Progenitor cell of endocrine pancreas (in vitro differentiated cells): ENCODE data around the gene GSX1. TPM values are rescaled to one million over a fixed set of nuclear protein-coding genes. Genes with fewer than 3 reads are reported as not detected.
A peak's percentile ranks its signal among the peaks of the same experiment; 100 is the strongest.

Experiments
- DNase-seq: peaks from one replicate; pipeline ENCODE4 v3.0.0; 2021; ENCODE audit warnings: low spot score; ENCODE audit not compliant: unreplicated experiment
- H3K27ac Mint-ChIP-seq: 2 replicates; pipeline ENCODE4 v1.8.0; 2021; ENCODE audit warnings: mild to moderate bottlenecking, moderate library complexity, mixed read lengths
- H3K27me3 Mint-ChIP-seq: 2 replicates; pipeline ENCODE4 v1.8.0; 2021; ENCODE audit warnings: mixed read lengths
- H3K36me3 Mint-ChIP-seq: 2 replicates; pipeline ENCODE4 v1.8.0; 2022; ENCODE audit warnings: mixed read lengths; ENCODE audit not compliant: insufficient read depth
- H3K4me1 Mint-ChIP-seq: 2 replicates; pipeline ENCODE4 v1.8.0; 2021; ENCODE audit warnings: low read depth, mixed read lengths
- H3K4me3 Mint-ChIP-seq: 2 replicates; pipeline ENCODE4 v1.8.0; 2021; ENCODE audit warnings: low read depth, mild to moderate bottlenecking, moderate library complexity, mixed read lengths
- H3K9me3 Mint-ChIP-seq: 2 replicates; pipeline ENCODE4 v1.8.0; 2021; ENCODE audit warnings: low read depth, mixed read lengths
- CTCF ChIP-seq: fragments of 200-600 bp; sonication (generic); IDR thresholded peaks from one replicate; pipeline ENCODE4 v1.5.0; 2021; ENCODE audit warnings: antibody characterized with exemption, mild to moderate bottlenecking; ENCODE audit not compliant: unreplicated experiment
- total RNA-seq: library from RNA; stranded (reverse); gene quantifications from 2 replicates; pipeline ENCODE4 v1.2.1, GENCODE V29; 2021

The GSX1 gene
- total RNA-seq, 1 donor from 2014 or later: not detected

DNA sequence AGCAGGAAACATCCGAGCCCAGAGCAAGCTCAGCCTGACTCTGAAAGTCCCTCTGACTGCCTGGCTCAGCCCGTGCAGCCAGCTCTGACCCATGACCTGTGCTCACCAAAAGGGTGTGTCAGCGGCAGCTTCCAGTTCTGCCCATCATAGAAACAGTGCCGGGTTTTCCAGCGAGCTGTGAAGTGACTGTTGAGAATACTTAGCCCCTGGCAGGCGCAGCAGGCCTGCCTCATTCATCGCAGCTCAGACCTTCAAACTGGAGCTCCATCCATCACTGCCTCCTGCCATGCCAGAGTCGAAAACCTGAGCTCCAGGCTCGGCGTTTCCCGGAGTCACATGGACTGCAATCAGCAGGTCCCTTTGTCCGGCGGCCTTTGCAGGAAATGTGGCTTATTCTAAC is 16.3 kb upstream of the GSX1 start:
- no peak for TF ChIP-seq CTCF
- peaks cover 69% of the 10 kb centered on the region for H3K27me3 Mint-ChIP-seq
- H3K36me3 Mint-ChIP-seq: no peaks in the 10 kb centered on the region
- no peak overlapping the region for H3K4me3 Mint-ChIP-seq
- DNase-seq: no peak
- H3K4me1 Mint-ChIP-seq: peaks cover 12% of the 10 kb centered on the region
- H3K27ac Mint-ChIP-seq: no peak overlapping the region
- no peaks in the 10 kb centered on the region for H3K9me3 Mint-ChIP-seq

- peaks cover 81% of the 10 kb centered on the region for H3K27me3 Mint-ChIP-seq
- H3K4me3 Mint-ChIP-seq: no peak overlapping the region
- no peaks in the 10 kb centered on the region for H3K36me3 Mint-ChIP-seq
- TF ChIP-seq CTCF: no peak
- no peak overlapping the region for H3K27ac Mint-ChIP-seq
- peaks cover 11% of the 10 kb centered on the region for H3K4me1 Mint-ChIP-seq
- H3K9me3 Mint-ChIP-seq: no peaks in the 10 kb centered on the region
- no peak for DNase-seq
These were observed 10.1 kb upstream of the GSX1 start for GRCh38 chr13:27782151-27782550.

DNA sequence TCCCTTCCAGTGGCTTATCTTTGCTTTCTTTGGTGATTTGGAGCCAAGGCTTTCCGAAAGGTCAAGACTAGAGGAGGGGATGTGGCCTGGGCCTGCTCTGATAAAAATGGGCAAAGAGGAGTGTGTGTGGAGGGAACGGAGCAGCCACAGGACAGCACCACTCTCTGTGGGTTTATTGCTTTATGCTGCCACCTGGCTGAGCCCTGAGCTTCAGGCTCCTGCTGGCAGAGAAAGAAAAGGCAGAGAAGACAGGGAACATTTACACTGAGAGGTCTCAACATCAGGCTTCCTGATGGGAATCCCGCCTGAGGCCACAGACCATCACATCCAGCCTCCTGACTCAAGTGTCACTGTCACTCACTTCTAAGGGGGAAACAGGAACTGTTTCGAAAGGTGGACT is 9.2 kb upstream of the GSX1 start:
- H3K9me3 Mint-ChIP-seq: no peaks in the 10 kb centered on the region

DNA sequence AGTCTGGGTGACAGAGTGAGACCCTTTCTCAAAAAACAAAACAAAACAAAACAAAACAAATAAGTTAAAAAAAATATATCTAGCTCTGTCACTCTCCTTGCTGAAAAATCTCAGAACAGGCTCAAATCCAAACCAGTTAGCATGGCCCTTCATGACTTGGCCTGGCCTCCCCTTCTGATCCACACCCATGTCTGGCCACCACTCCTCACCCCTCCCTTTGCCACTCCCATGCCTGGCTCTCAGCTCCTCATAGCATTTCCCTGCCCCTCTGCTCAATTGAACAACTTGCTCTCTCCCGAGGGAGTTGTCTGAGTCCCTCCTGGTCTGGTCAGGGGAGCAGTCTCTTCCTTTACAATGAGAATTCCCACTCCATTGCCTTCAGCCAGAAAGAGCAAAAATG is 4.0 kb upstream of the GSX1 start:
- H3K36me3 Mint-ChIP-seq: no peaks in the 10 kb centered on the region
- H3K27ac Mint-ChIP-seq: peak overlapping the region; percentile 5
- peaks cover 83% of the 10 kb centered on the region for H3K27me3 Mint-ChIP-seq
- no peak for TF ChIP-seq CTCF
- no peak for DNase-seq
- peaks cover 8% of the 10 kb centered on the region for H3K4me1 Mint-ChIP-seq
- no peaks in the 10 kb centered on the region for H3K9me3 Mint-ChIP-seq
- H3K4me3 Mint-ChIP-seq: no peak overlapping the region

More for the DNA sequence above, 9.2 kb upstream of the GSX1 start:
- TF ChIP-seq CTCF: peak; percentile 31
- Mint-ChIP-seq H3K27ac (no peak overlapping the region), H3K27me3 (peaks cover 83% of the 10 kb centered on the region), H3K36me3 (no peaks in the 10 kb centered on the region), H3K4me1 (peaks cover 11% of the 10 kb centered on the region), H3K4me3 (no peak overlapping the region)
- no peak for DNase-seq

GRCh38 chr13:27789153-27789494 is 3.2 kb upstream of the GSX1 start:
- Mint-ChIP-seq H3K9me3 (no peaks in the 10 kb centered on the region), H3K4me1 (peaks cover 8% of the 10 kb centered on the region), H3K36me3 (no peaks in the 10 kb centered on the region), H3K27ac (no peak overlapping the region), H3K27me3 (peaks cover 83% of the 10 kb centered on the region), H3K4me3 (no peak overlapping the region)
- no peak for TF ChIP-seq CTCF
- no peak for DNase-seq
